Measurements from ENCODE around the gene MRPS34. TPM values are rescaled to one million over a fixed set of nuclear protein-coding genes. Genes with fewer than 3 reads are reported as not detected.

Gene MRPS34
- total RNA-seq, 4 donors from 2014 or later: 67.6 to 114 (median 82.3) TPM

GRCh38 chr16:1768061-1768766 is 4.7 kb downstream of the MRPS34 start:
- TF ChIP-seq POLR2A (IDR thresholded peaks at IDR 0.05) (no peak), CTCF (IDR thresholded peaks at IDR 0.05) (no peak)
- Histone ChIP-seq H3K4me1 (peaks cover 0 to 23% (median 11%) of the 10 kb centered on the region in 4 donors), H3K4me3 (no peak overlapping the region), H3K36me3 (peaks cover 0 to 63% (median 0%) of the 10 kb centered on the region in 3 donors), H3K9me3 (no peaks in the 10 kb centered on the region), H3K27me3 (no peaks in the 10 kb centered on the region), H3K27ac (no peak overlapping the region)
- no peak for DNase-seq

- H3K4me3 ChIP-seq: no peak overlapping the region
- peaks cover 0 to 72% (median 0%) of the 10 kb centered on the region in 3 donors for H3K36me3 ChIP-seq
- H3K4me1 ChIP-seq: peaks cover 0 to 22% (median 11%) of the 10 kb centered on the region in 4 donors
- no peaks in the 10 kb centered on the region for H3K27me3 ChIP-seq
- no peaks in the 10 kb centered on the region for H3K9me3 ChIP-seq
- TF ChIP-seq POLR2A (IDR thresholded peaks at IDR 0.05): no peak
- TF ChIP-seq CTCF (IDR thresholded peaks at IDR 0.05): no peak
- H3K27ac ChIP-seq: no peak overlapping the region
- no peak for DNase-seq
Observed at GRCh38 chr16:1767116-1767994, 5.6 kb downstream of the MRPS34 start.

- H3K4me1 ChIP-seq: peaks cover 0 to 15% (median 11%) of the 10 kb centered on the region in 4 donors
- no peak overlapping the region for H3K4me3 ChIP-seq
- no peaks in the 10 kb centered on the region for H3K27me3 ChIP-seq
- no peak for DNase-seq
- TF ChIP-seq CTCF (IDR thresholded peaks at IDR 0.05) (no peak), POLR2A (IDR thresholded peaks at IDR 0.05) (no peak)
- H3K36me3 ChIP-seq: peaks cover 0 to 79% (median 0%) of the 10 kb centered on the region in 3 donors
- H3K27ac ChIP-seq: no peak overlapping the region
- no peaks in the 10 kb centered on the region for H3K9me3 ChIP-seq
Observed at GRCh38 chr16:1766701-1767100, 6.2 kb downstream of the MRPS34 start.

- H3K27ac ChIP-seq: no peak overlapping the region
- H3K4me1 ChIP-seq: peaks cover 0 to 14% (median 11%) of the 10 kb centered on the region in 4 donors
- H3K9me3 ChIP-seq: no peaks in the 10 kb centered on the region
- peaks cover 0 to 83% (median 0%) of the 10 kb centered on the region in 3 donors for H3K36me3 ChIP-seq
- DNase-seq: no peak
- TF ChIP-seq CTCF (IDR thresholded peaks at IDR 0.05): no peak
- no peak for TF ChIP-seq POLR2A (IDR thresholded peaks at IDR 0.05)
- H3K27me3 ChIP-seq: no peaks in the 10 kb centered on the region
- H3K4me3 ChIP-seq: no peak overlapping the region
Observed at GRCh38 chr16:1766231-1766630, 6.7 kb downstream of the MRPS34 start.

GRCh38 chr16:1765826-1766225 is 7.1 kb downstream of the MRPS34 start:
- no peak for DNase-seq
- Histone ChIP-seq H3K9me3 (no peaks in the 10 kb centered on the region), H3K27me3 (no peaks in the 10 kb centered on the region), H3K4me1 (peaks cover 0 to 14% (median 10%) of the 10 kb centered on the region in 4 donors), H3K36me3 (peaks cover 0 to 87% (median 0%) of the 10 kb centered on the region in 3 donors), H3K27ac (no peak overlapping the region), H3K4me3 (no peak overlapping the region)
- TF ChIP-seq POLR2A (IDR thresholded peaks at IDR 0.05) (no peak), CTCF (IDR thresholded peaks at IDR 0.05) (no peak)
